ENCODE measurements around the gene TOR3A.

DNA sequence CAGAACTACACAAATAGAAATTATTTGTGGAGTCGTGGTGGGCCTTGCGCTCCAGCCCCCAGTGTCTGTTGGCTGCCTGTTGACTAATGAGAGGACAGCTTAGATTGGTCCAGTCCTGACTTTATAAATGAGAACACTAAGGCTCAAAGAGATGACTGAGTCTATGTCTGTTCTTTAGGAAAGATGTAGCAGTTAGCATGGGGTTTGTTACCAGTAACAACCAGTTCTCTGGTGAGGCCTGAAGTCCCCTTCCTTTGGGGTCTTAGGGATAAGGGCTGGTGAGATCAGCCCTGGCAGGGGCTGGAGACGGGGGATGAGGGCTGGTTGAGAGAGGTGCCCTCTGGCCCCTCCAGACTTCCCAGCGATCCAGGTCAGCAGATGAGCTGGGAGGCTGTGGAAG is 9.1 kb downstream of the TOR3A start:
- no peak for TF ChIP-seq POLR2A (IDR thresholded peaks at IDR 0.05)
- TF ChIP-seq, protein P1, sequence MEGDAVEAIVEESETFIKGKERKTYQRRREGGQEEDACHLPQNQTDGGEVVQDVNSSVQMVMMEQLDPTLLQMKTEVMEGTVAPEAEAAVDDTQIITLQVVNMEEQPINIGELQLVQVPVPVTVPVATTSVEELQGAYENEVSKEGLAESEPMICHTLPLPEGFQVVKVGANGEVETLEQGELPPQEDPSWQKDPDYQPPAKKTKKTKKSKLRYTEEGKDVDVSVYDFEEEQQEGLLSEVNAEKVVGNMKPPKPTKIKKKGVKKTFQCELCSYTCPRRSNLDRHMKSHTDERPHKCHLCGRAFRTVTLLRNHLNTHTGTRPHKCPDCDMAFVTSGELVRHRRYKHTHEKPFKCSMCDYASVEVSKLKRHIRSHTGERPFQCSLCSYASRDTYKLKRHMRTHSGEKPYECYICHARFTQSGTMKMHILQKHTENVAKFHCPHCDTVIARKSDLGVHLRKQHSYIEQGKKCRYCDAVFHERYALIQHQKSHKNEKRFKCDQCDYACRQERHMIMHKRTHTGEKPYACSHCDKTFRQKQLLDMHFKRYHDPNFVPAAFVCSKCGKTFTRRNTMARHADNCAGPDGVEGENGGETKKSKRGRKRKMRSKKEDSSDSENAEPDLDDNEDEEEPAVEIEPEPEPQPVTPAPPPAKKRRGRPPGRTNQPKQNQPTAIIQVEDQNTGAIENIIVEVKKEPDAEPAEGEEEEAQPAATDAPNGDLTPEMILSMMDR (IDR thresholded peaks at IDR 0.05), result no peak
